Measurements from ENCODE around the gene MFAP3L. TPM values are rescaled to one million over a fixed set of nuclear protein-coding genes. Genes with fewer than 3 reads are reported as not detected.

Gene MFAP3L
- total RNA-seq, result 16.3 and 19.4 TPM in 2 replicates

DNA sequence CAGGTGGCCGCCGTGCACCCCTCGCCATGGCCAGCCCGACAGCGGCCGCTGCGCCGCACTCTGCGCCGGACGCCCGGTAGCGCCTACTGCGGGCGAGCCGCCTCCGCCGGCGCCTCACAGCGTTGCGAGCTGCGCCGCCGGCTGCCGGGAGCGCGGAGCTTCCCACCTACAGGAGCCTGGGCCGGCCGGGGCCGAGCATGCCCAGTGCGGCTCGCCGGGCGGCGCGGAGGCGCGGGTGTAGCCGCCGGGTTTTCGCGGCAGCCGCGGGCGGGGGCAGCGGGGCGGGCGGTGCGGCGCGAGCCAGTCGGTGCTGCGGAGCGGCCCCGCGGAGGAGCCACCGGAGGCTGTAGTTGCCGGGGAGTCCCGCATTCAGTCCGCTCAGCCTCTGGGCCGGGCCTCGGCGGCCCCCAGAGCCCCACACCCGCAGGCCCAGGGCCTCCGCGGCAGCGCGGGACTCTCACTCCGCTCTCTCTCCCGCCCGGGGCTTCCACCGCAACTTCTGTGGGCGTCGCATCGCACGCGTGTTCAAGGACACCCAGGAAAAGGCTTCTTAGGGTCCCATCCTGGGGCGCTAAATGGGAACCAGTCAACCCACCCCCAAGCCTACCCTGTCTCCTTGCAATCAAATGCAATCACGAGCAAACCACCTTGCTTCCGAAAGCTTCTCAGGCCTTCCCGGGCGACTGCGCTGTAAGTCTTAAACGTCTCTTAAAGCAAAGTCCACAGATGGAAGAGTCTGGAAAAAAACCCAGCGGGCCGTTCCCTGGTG is at the start of gene MFAP3L:
Gene MFAP3L, minus strand, starts transcription at position 143 of the 769 bp plus-strand sequence. CDS start 20,518 bp downstream, outside the sequence.

Other genes with a start within 250 kb of the MFAP3L start
- 2.0 and 3.8 TPM in 2 replicates for gene AADAT, start 63.6 kb upstream of the MFAP3L start, total RNA-seq